HEK293 (cell line): ENCODE measurements around the gene ERMP1.

ENCODE experiments used
- CTCF ChIA-PET: fragments of 350-600 bp; formaldehyde crosslinking; extraction: SDS; loops from one replicate; lab custom pipeline; 2021; ENCODE audit warnings: antibody characterized with exemption; lab: Yijun Ruan, JAX
- POLR2A ChIA-PET: fragments of 300-600 bp; formaldehyde crosslinking; extraction: SDS; loops from one replicate; lab custom pipeline; 2020; ENCODE audit warnings: antibody characterized with exemption, inconsistent platforms; lab: Yijun Ruan, JAX
- H3K27ac ChIP-seq: fragments of 200-500 bp; sonication (Bioruptor generic); 2 replicates; pipeline ENCODE4 v1.5.1; 2014; ENCODE audit warnings: low read depth, low read length, control low read depth, inconsistent platforms; ENCODE audit errors: extremely low read depth
- H3K36me3 ChIP-seq, 2 experiments: fragments of 200-500 bp in 1 of 2; sonication (Bioruptor generic) in 1 of 2; 1 replicate in 1 of 2; 2 replicates in 1 of 2; pipeline ENCODE4 v1.5.1; 2014 to 2017; ENCODE audit warnings: inconsistent platforms in 2 of 2, low read length in 2 of 2; ENCODE audit not compliant: control insufficient read depth in 2 of 2, insufficient read depth in 1 of 2
- H3K4me1 ChIP-seq: fragments of 200-500 bp; sonication (Bioruptor generic); 2 replicates; pipeline ENCODE4 v1.5.1; 2014; ENCODE audit warnings: mild to moderate bottlenecking, low read length, inconsistent platforms; ENCODE audit not compliant: control insufficient read depth, insufficient read depth
- H3K4me3 ChIP-seq: 2 replicates; pipeline ENCODE4 v1.5.1; 2011; ENCODE audit warnings: low read depth, mild to moderate bottlenecking, control low read depth, low read length, moderate library complexity
- H3K9me3 ChIP-seq: fragments of 200-500 bp; sonication (Bioruptor generic); 2 replicates; pipeline ENCODE4 v1.5.1; 2014; ENCODE audit warnings: low read depth, low read length, inconsistent platforms; ENCODE audit not compliant: control insufficient read depth, insufficient read depth
- HOXC10 ChIP-seq: sonication (generic); formaldehyde crosslinking; IDR thresholded peaks from 2 replicates; pipeline ENCODE4 v1.8.1; 2023; ENCODE audit warnings: mild to moderate bottlenecking, missing genetic modification reagents
- KLF8 ChIP-seq: fragments of 450-650 bp; formaldehyde crosslinking; IDR thresholded peaks from 2 replicates; pipeline ENCODE4 v1.5.1; 2016; ENCODE audit warnings: missing biosample characterization, missing genetic modification characterization
- REPIN1 ChIP-seq: fragments of 450-650 bp; formaldehyde crosslinking; IDR thresholded peaks from 2 replicates; pipeline ENCODE4 v1.5.1; 2017; ENCODE audit warnings: missing biosample characterization, missing genetic modification characterization, low read depth
- SCRT1 ChIP-seq: fragments of 450-650 bp; formaldehyde crosslinking; IDR thresholded peaks from 2 replicates; pipeline ENCODE4 v1.5.1; 2016; ENCODE audit warnings: missing biosample characterization, missing genetic modification characterization, borderline replicate concordance
- ZBTB1 ChIP-seq: fragments of 450-650 bp; formaldehyde crosslinking; IDR thresholded peaks from 2 replicates; pipeline ENCODE4 v1.5.1; 2016; ENCODE audit warnings: missing biosample characterization, missing genetic modification characterization
- ZFP41 ChIP-seq: fragments of 450-650 bp; formaldehyde crosslinking; IDR thresholded peaks from 2 replicates; pipeline ENCODE4 v1.5.1; 2016; ENCODE audit warnings: missing biosample characterization, missing genetic modification characterization, borderline replicate concordance
- ZNF140 ChIP-seq: fragments of 450-650 bp; formaldehyde crosslinking; IDR thresholded peaks from 2 replicates; pipeline ENCODE4 v1.5.1; 2016; ENCODE audit warnings: missing biosample characterization, missing genetic modification characterization
- ZNF157 ChIP-seq: fragments of 450-650 bp; formaldehyde crosslinking; IDR thresholded peaks from 2 replicates; pipeline ENCODE4 v1.5.1; 2016; ENCODE audit warnings: missing biosample characterization, missing genetic modification characterization
- ZNF175 ChIP-seq: fragments of 450-650 bp; formaldehyde crosslinking; IDR thresholded peaks from 2 replicates; pipeline ENCODE4 v1.5.1; 2016; ENCODE audit warnings: missing biosample characterization, missing genetic modification characterization
- ZNF184 ChIP-seq: fragments of 450-650 bp; IDR thresholded peaks from 2 replicates; pipeline ENCODE4 v1.5.1; 2018; ENCODE audit warnings: missing biosample characterization, mild to moderate bottlenecking, missing genetic modification characterization
- ZNF518A ChIP-seq: fragments of 450-650 bp; formaldehyde crosslinking; conservative IDR thresholded peaks from 2 replicates; pipeline ENCODE4 v1.5.1; 2016; ENCODE audit warnings: low read depth, missing biosample characterization, missing genetic modification characterization
- ZNF544 ChIP-seq: fragments of 450-650 bp; formaldehyde crosslinking; IDR thresholded peaks from 2 replicates; pipeline ENCODE4 v1.5.0; 2017; ENCODE audit warnings: missing biosample characterization, missing genetic modification characterization
- ZNF548 ChIP-seq: fragments of 450-650 bp; formaldehyde crosslinking; IDR thresholded peaks from 2 replicates; pipeline ENCODE4 v1.5.1; 2016; ENCODE audit warnings: missing biosample characterization, missing genetic modification characterization
- ZNF558 ChIP-seq: fragments of 450-650 bp; formaldehyde crosslinking; IDR thresholded peaks from 2 replicates; pipeline ENCODE4 v1.5.1; 2016; ENCODE audit warnings: missing biosample characterization, missing genetic modification characterization
- ZNF596 ChIP-seq: fragments of 450-650 bp; IDR thresholded peaks from 2 replicates; pipeline ENCODE4 v1.5.0; 2018; ENCODE audit warnings: missing biosample characterization, mild to moderate bottlenecking, missing genetic modification characterization, moderate library complexity
- ZNF621 ChIP-seq: fragments of 450-650 bp; formaldehyde crosslinking; IDR thresholded peaks from 2 replicates; pipeline ENCODE4 v1.5.1; 2017; ENCODE audit warnings: missing biosample characterization, missing genetic modification characterization
- ZNF626 ChIP-seq: fragments of 450-650 bp; sonication (Bioruptor Pico); formaldehyde crosslinking; IDR thresholded peaks from 2 replicates; pipeline ENCODE4 v1.5.1; 2018; ENCODE audit warnings: missing biosample characterization, missing genetic modification characterization, inconsistent platforms
- ZNF645 ChIP-seq: fragments of 450-650 bp; formaldehyde crosslinking; IDR thresholded peaks from 2 replicates; pipeline ENCODE4; 2016; ENCODE audit warnings: missing biosample characterization, missing genetic modification characterization
- ZNF677 ChIP-seq: fragments of 450-650 bp; IDR thresholded peaks from 2 replicates; pipeline ENCODE4 v1.5.0; 2018; ENCODE audit warnings: missing biosample characterization, mild to moderate bottlenecking, missing genetic modification characterization, moderate library complexity

ERMP1 gene

GRCh38 chr9:5841771-5842573 lies 9.1 kb upstream of the ERMP1 start (continued):
- TF ChIP-seq ZNF518A (no peak), ZNF596 (tag by site-specific recombination) (no peak)

- TF ChIP-seq ZNF645 (no peak), ZNF621 (tag by site-specific recombination) (no peak), ZNF184 (tag by site-specific recombination) (no peak), KLF8 (tag by site-specific recombination) (no peak), REPIN1 (tag by site-specific recombination) (no peak), ZNF157 (tag by site-specific recombination) (no peak)
- POLR2A ChIA-PET: no interaction called here
- H3K4me1 ChIP-seq: peaks cover 19% of the 10 kb centered on the region
Observed at GRCh38 chr9:5840788-5841187, 7.9 kb upstream of the ERMP1 start.

GRCh38 chr9:5839572-5839902 lies 6.6 kb upstream of the ERMP1 start:
- POLR2A ChIA-PET: no interaction called here
- Histone ChIP-seq H3K36me3 (no peaks in the 10 kb centered on the region), H3K4me3 (no peak overlapping the region), H3K27ac (no peak overlapping the region), H3K9me3 (no peaks in the 10 kb centered on the region), H3K4me1 (peaks cover 17% of the 10 kb centered on the region)
- CTCF ChIA-PET: interaction anchor here (1.5 kb wide), 1 partner anchor 466 kb away, joined by 5 read pairs; no protein-coding TSS in a partner anchor
- TF ChIP-seq SCRT1: no peak
- TF ChIP-seq ZNF677 (tag by site-specific recombination): no peak
- TF ChIP-seq HOXC10: no peak
- no peak for TF ChIP-seq ZNF558 (tag by site-specific recombination)
- TF ChIP-seq ZBTB1 (tag by site-specific recombination): no peak
- TF ChIP-seq ZNF140 (tag by site-specific recombination): no peak
- no peak for TF ChIP-seq ZNF544 (tag by site-specific recombination)
- no peak for TF ChIP-seq ZNF626 (tag by site-specific recombination)
- TF ChIP-seq ZNF548 (tag by site-specific recombination): no peak
- TF ChIP-seq ZFP41 (tag by site-specific recombination): no peak
- no peak for TF ChIP-seq ZNF175 (tag by site-specific recombination)

More at GRCh38 chr9:5840788-5841187, 7.9 kb upstream of the ERMP1 start:
- Histone ChIP-seq H3K9me3 (no peaks in the 10 kb centered on the region), H3K36me3 (no peaks in the 10 kb centered on the region), H3K4me3 (no peak overlapping the region), H3K27ac (no peak overlapping the region)
- CTCF ChIA-PET: interaction anchor here (1.5 to 3.6 kb wide), 2 partner anchors 7 to 465 kb away, joined by 5 to 39 read pairs; partner anchors contain the start of gene ERMP1
